Astrocyte of the cerebellum (primary cell): ENCODE measurements around the gene IBA57.

Source experiments
- DNase-seq: peaks from one replicate; pipeline ENCODE4 v3.0.0-alpha.2; 2011; ENCODE audit warnings: low read depth
- H3K4me3 ChIP-seq: 2 replicates; pipeline ENCODE4 v1.5.1; 2011; ENCODE audit warnings: mild to moderate bottlenecking, low read depth, low read length, moderate library complexity
- in situ Hi-C: cut with HindIII; loops from 2 replicates; pipeline ENCODE4 v1.10.0; 2017; ENCODE audit warnings: low sequenced_read_pairs
- TF ChIP-seq, protein P1 (sequence below): IDR thresholded peaks from 2 replicates; pipeline ENCODE4 v1.5.1; 2012; ENCODE audit warnings: low read length, low read depth, moderate library complexity, mild to moderate bottlenecking; ENCODE audit errors: missing control alignments

Gene IBA57

DNA sequence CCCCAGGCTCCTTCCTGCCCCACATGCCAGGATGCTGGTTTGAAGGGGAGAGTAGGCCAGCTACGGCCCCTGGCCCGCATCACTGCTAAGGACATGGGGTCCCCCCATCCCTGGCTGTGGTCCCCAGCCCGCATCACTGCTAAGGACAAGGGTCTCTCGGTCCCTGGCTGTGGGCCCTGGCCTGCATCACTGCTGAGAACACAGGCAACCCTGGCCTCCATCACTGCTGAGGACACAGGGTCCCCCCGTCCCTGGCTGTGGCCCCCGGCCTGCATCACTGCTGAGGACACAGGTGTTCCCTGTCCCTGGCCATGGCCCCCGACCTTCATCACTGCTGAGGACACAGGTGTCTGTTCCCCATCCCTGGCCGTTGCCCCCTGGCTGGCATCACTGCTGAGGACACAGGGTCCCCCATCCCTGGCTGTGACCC, 41.8 kb downstream of the IBA57 start:
- no peak overlapping the region for H3K4me3 ChIP-seq
- TF ChIP-seq, protein P1, sequence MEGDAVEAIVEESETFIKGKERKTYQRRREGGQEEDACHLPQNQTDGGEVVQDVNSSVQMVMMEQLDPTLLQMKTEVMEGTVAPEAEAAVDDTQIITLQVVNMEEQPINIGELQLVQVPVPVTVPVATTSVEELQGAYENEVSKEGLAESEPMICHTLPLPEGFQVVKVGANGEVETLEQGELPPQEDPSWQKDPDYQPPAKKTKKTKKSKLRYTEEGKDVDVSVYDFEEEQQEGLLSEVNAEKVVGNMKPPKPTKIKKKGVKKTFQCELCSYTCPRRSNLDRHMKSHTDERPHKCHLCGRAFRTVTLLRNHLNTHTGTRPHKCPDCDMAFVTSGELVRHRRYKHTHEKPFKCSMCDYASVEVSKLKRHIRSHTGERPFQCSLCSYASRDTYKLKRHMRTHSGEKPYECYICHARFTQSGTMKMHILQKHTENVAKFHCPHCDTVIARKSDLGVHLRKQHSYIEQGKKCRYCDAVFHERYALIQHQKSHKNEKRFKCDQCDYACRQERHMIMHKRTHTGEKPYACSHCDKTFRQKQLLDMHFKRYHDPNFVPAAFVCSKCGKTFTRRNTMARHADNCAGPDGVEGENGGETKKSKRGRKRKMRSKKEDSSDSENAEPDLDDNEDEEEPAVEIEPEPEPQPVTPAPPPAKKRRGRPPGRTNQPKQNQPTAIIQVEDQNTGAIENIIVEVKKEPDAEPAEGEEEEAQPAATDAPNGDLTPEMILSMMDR: no peak
- in situ Hi-C loops: no loop called here
- no peak for DNase-seq

DNA sequence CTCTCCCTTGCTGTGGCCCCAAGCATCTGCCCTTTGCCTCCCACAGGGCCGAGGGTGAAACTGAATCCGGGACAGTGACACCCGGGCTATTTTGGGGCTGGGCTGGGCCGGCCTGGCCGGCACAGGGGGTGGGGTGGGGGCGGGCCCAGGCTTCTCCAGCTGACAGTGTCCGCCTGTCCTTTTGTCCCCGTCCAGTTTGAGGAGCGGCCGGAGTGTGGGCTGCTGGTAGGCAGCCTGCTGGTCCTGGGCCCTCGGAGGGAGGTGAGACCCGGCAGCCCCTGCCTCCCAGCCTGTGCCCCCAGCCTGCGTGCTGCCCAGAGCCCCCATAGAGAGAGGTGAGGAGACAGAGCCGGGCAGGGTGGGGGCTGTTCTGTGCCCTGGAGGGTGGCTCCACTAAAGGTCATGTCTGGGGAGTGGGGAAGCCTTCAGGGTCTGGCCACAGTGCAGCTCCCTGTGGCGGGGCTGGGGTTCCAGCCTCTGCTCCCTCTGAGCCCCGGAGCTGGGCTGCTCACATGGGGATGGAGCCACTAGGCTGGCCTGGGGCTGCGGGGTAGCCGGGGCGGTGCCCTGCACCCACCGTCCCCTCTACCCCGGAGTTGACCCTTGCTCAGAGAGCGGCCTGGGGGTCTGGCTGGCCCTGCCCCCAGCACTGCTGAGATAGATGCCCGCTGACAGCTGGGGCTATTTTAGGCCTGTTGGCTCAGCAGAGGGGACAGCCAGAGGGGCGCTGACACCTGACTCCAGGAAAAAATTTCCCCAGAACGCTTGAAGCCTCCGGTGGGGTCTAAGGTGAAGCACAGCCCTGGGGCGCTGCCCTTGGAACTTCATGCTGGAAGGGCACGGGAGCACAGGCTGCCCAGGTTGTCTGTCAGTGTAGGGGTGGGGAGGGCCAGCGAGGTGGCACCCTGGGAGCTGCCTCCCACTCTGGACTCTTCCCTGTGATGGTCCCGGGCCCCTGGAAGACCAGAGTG, 42.5 kb downstream of the IBA57 start, which contains the start of gene OBSCN:
Gene OBSCN (plus strand): TSS at position 194 of the 971 bp plus-strand sequence. CDS start 3,740 bp downstream, outside the sequence.
- TF ChIP-seq, protein P1: no peak
- H3K4me3 ChIP-seq: no peak within 1 kb of the TSS
- in situ Hi-C loops: no loop called here
- no peak for DNase-seq

DNA sequence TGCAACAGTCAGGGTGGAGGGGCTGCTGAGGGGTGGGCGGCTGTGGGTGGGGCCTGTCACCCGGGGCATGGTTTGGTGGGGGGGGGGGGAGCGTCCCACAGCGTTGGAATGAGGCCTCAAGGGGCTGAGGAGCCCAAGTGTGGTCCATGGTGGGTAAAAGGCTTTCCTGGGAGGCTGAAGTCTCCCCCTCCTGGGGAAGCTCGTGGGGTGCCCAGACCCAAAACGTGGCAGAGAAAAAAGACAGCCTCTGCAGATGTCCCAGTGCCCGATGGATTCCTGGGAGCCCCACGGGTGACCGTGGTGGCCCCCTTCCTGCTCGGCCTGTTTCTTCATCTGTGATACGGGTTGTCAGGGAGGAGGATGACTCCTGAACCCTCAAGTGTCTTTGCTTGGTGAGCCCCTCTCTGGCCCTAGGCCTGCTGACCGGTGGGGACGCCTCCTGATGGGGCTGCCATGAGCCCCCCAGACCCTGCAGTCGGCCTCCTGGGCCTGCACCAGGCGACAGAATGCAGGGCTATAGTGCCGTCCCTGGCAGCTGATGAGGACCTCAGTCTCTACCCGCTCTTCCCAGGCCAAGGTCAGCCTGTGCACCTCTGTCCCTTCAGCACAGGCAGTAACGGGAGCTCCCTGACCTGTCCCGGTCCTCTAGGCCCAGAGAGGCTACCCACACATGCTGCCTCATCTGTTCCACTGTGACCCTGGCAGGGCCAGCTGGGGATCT, 43.4 kb downstream of the IBA57 start:
- DNase-seq: no peak
- H3K4me3 ChIP-seq: no peak overlapping the region
- TF ChIP-seq, protein P1: no peak
- in situ Hi-C loops: no loop called here

DNA sequence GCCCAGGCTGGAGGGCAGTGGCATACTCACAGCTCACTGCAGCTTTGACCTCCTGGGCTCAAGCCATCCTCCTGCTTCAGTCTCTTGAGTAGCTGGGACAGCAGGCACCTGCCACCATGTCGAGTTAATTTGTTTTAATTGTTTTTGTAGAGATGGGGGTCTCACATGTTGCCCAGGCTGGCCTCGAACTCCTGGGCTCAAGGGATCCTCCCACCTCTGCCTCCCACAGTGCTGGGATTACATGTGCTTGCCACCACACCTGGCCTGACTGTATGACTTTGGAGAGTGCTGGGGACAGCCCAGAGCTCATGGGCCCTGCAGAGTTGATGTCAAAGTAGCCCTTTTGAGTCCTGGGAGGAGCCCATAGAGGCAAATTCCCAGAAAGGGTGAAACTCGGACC, 44.1 kb downstream of the IBA57 start:
- in situ Hi-C loops: loop anchor here (5.0 kb wide), 1 partner anchor 102 kb away; the partner anchor contains the start of gene MRPL55
- DNase-seq: no peak
- no peak overlapping the region for H3K4me3 ChIP-seq
- TF ChIP-seq, protein P1: no peak

DNA sequence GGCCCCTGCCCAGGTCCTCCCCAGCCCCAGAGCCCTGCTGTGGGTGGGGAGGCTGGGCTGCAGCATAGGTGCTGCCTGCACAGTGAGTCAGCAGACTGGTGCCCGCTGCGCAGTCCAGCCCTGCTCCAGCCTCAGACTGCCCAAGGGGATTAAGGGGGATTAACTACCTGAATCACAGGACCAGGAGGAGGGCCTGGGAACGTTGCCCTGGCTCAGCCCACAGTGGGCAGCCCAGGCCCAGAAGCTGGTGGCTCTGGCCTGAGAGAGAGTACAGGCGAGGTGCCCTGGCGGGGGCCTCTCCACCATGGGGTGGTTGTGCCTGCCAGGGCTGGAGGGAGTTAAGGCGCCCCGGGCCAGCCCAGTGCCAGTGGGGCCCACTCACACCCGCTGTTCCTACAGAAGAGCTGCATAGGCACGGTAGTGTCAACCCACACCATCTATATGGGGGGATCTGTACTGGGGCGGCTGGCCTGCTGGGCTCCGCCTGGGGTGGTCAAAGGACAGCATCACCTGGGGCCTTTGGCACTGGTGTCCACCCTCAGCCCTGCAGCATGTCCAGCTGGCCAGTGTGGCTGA, 44.6 kb downstream of the IBA57 start:
- no peak for DNase-seq
- TF ChIP-seq, protein P1: no peak
- H3K4me3 ChIP-seq: no peak overlapping the region
- in situ Hi-C loops: loop anchor here (5.0 kb wide), 1 partner anchor 103 kb away; the partner anchor contains the start of gene MRPL55

DNA sequence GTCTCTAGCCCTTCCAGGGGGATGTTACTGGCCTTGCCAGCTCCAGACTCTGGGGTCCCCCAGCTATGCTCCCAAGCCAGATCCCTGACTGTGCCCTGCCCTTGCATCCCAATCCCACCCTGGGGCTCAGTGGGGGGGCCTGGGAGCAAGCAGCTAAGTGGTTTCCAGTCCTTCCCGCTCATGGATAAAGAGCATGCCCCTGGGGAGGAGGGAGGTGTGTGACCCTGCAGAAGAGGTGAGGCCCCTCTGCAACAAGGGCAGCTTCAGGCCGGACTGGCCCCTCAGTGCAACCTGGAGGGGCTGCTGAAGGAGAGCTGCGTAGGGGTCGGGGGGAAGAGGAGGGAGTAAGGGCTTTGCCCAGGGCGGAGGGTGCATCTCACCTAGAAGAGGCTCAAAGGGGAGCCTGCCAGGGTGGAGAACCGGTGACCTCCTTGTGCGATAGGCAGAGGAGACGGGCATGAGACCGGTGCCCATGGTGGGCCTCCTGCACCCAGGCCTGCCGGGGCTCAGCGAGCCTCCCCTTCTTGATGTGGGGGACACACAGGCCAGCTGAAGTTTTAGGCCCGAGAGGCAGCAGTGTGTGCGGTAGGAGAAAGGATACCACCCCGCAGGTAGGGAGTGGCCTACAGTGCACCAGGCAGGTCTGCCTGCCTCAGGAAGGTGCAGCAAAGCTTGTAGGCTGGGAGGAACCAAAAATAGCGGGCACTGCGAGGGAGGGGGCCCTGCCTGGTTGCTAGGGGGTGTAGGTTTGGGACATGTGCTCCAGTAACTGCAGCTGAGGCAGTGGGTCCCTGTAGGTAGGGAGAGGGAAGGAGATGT, 45.3 kb downstream of the IBA57 start:
- in situ Hi-C loops: loop anchor here (5.0 kb wide), 1 partner anchor 104 kb away; the partner anchor contains the start of gene MRPL55
- H3K4me3 ChIP-seq: no peak overlapping the region
- no peak for DNase-seq
- TF ChIP-seq, protein P1: no peak
